Caco-2 (cell line): Measurements from ENCODE around the gene KLK15. TPM values are rescaled to one million over a fixed set of nuclear protein-coding genes. Genes with fewer than 3 reads are reported as not detected.
A peak's percentile ranks its signal among the peaks of the same experiment; 100 is the strongest.

Experiments
- BruUV-seq: library from RNA; stranded (reverse); fragments of 400-500 nt; replicated peaks from 2 replicates; lab custom pipeline; 2021; lab: Mats Ljungman, UMichigan
- CTCF ChIA-PET: fragments of 300-600 bp; sonication (Branson Sonifier 250); formaldehyde crosslinking; loops from one replicate; lab custom pipeline; 2022; ENCODE audit warnings: antibody characterized with exemption; lab: Charles Lee
- POLR2A ChIA-PET: fragments of 300-600 bp; sonication (Branson Sonifier 250); formaldehyde crosslinking; loops from one replicate; lab custom pipeline; 2022; ENCODE audit warnings: antibody characterized with exemption; lab: Charles Lee
- DNase-seq, 2 experiments: peaks; one replicate each; pipeline versions ENCODE4 v3.0.0 to v3.0.0-alpha.2; 2020 to 2022
- H3K27me3 ChIP-seq: replicated peaks from 2 replicates; pipeline ENCODE4 v1.6.0; 2011; ENCODE audit warnings: low read length; ENCODE audit not compliant: control insufficient read depth, insufficient read depth
- H3K36me3 ChIP-seq: 2 replicates; pipeline ENCODE4 v1.5.1; 2011; ENCODE audit warnings: low read length; ENCODE audit not compliant: control insufficient read depth, insufficient read depth
- H3K4me1 ChIP-seq: fragments of 250-450 bp; sonication (Bioruptor Pico); 2 replicates; pipeline ENCODE4 v1.5.1; 2020; ENCODE audit warnings: mild to moderate bottlenecking
- H3K4me3 ChIP-seq: 2 replicates; pipeline ENCODE4 v1.5.1; 2011; ENCODE audit warnings: low read depth, mild to moderate bottlenecking, control low read depth, low read length
- H3K9me3 ChIP-seq: fragments of 250-450 bp; sonication (Bioruptor Pico); 2 replicates; pipeline ENCODE4 v1.5.1; 2020; ENCODE audit warnings: mild to moderate bottlenecking, moderate library complexity
- H3K27ac Mint-ChIP-seq: one replicate; pipeline ENCODE4 v1.8.0; 2022; ENCODE audit warnings: mixed read lengths; ENCODE audit not compliant: unreplicated experiment
- H3K27me3 Mint-ChIP-seq: one replicate; pipeline ENCODE4 v1.8.0; 2022; ENCODE audit warnings: mixed read lengths; ENCODE audit not compliant: insufficient read depth, unreplicated experiment
- H3K36me3 Mint-ChIP-seq: one replicate; pipeline ENCODE4 v1.8.0; 2022; ENCODE audit warnings: mild to moderate bottlenecking, mixed read lengths; ENCODE audit not compliant: insufficient read depth, unreplicated experiment
- H3K4me1 Mint-ChIP-seq: one replicate; pipeline ENCODE4 v1.8.0; 2022; ENCODE audit warnings: low read depth, mixed read lengths; ENCODE audit not compliant: unreplicated experiment
- H3K4me3 Mint-ChIP-seq: one replicate; pipeline ENCODE4 v1.8.0; 2022; ENCODE audit warnings: mild to moderate bottlenecking, moderate library complexity, mixed read lengths; ENCODE audit not compliant: unreplicated experiment
- H3K9me3 Mint-ChIP-seq: one replicate; pipeline ENCODE4 v1.8.0; 2022; ENCODE audit warnings: mixed read lengths; ENCODE audit not compliant: unreplicated experiment
- CTCF ChIP-seq, 2 experiments: fragments of 200-600 bp in 1 of 2; IDR thresholded peaks; 1 replicate in 1 of 2; 2 replicates in 1 of 2; pipeline versions ENCODE4 v1.5.1 to v1.8.0; 2011 to 2022; ENCODE audit warnings: antibody characterized with exemption in 1 of 2, control low read depth in 1 of 2, inconsistent platforms in 1 of 2, low read depth in 1 of 2, low read length in 1 of 2, mild to moderate bottlenecking in 1 of 2, moderate library complexity in 1 of 2; ENCODE audit not compliant: insufficient read depth in 1 of 2, severe bottlenecking in 1 of 2, unreplicated experiment in 1 of 2
- intact Hi-C: fragments of 100-400 bp; cut with micrococcal nuclease; formaldehyde crosslinking; loops from one replicate; pipeline ENCODE4 v1.10.0; 2022; ENCODE audit not compliant: unreplicated experiment
- total RNA-seq: library from RNA; stranded (reverse); gene quantifications from 2 replicates; pipeline ENCODE4 v1.2.3, GENCODE V29; 2022

Gene KLK15
- total RNA-seq, 1 experiment from 2014 or later = not detected

- no peak for DNase-seq
- BruUV-seq = TSS peak; percentile 76
- intact Hi-C loops = no loop called here
- Mint-ChIP-seq H3K36me3 (peaks cover 71% of the 10 kb centered on the region), H3K27me3 (no peaks in the 10 kb centered on the region), H3K4me1 (peaks cover 12% of the 10 kb centered on the region), H3K27ac (peak overlapping the region; percentile 99), H3K9me3 (no peaks in the 10 kb centered on the region), H3K4me3 (peak overlapping the region; percentile 93)
- peak overlapping the region; percentile 62 for H3K4me3 ChIP-seq
- no peak for TF ChIP-seq CTCF (IDR thresholded peaks at IDR 0.05; ENCODE audit: insufficient read depth in 1 of 2, low read depth in 1 of 2, low read length in 1 of 2, severe bottlenecking in 1 of 2, unreplicated experiment in 1 of 2)
- H3K4me1 ChIP-seq = peaks cover 10% of the 10 kb centered on the region; the same call in 1 of the 2 replicates
- POLR2A ChIA-PET = interaction anchor here (0.6 kb wide), 2 partner anchors 116 to 187 kb away, joined by 3 read pairs; no protein-coding TSS in a partner anchor
- no peaks in the 10 kb centered on the region for H3K27me3 ChIP-seq
- H3K9me3 ChIP-seq = no peaks in the 10 kb centered on the region
- CTCF ChIA-PET = interaction anchor here (0.9 kb wide), 1 partner anchor 118 kb away, joined by 6 read pairs; no protein-coding TSS in a partner anchor
- H3K36me3 ChIP-seq = peaks cover 6% of the 10 kb centered on the region
Measured at GRCh38 chr19:50803633-50804419, 29.5 kb downstream of the KLK15 start.

GRCh38 chr19:50801107-50801506, 32.3 kb downstream of the KLK15 start:
- H3K9me3 Mint-ChIP-seq = no peaks in the 10 kb centered on the region
- Histone ChIP-seq H3K27me3 (no peaks in the 10 kb centered on the region), H3K9me3 (no peaks in the 10 kb centered on the region), H3K4me3 (no peak overlapping the region), H3K4me1 (peaks cover 10% of the 10 kb centered on the region; the same call in 1 of the 2 replicates), H3K36me3 (peaks cover 13% of the 10 kb centered on the region)
- TF ChIP-seq CTCF (IDR thresholded peaks at IDR 0.05; ENCODE audit: insufficient read depth in 1 of 2, low read depth in 1 of 2, low read length in 1 of 2, severe bottlenecking in 1 of 2, unreplicated experiment in 1 of 2) = no peak
- TSS peak; percentile 3 for BruUV-seq
- no peak for DNase-seq
- H3K27me3 Mint-ChIP-seq = no peaks in the 10 kb centered on the region
- POLR2A ChIA-PET = no interaction called here
- peaks cover 8% of the 10 kb centered on the region for H3K4me1 Mint-ChIP-seq
- no peak overlapping the region for H3K27ac Mint-ChIP-seq
- intact Hi-C loops = no loop called here
- CTCF ChIA-PET = interaction anchor here (0.5 kb wide), 1 partner anchor 315 kb away, joined by 4 read pairs; no protein-coding TSS in a partner anchor
- H3K36me3 Mint-ChIP-seq = peaks cover 95% of the 10 kb centered on the region
- peak overlapping the region; percentile 19 for H3K4me3 Mint-ChIP-seq

GRCh38 chr19:50799547-50799851, 33.9 kb downstream of the KLK15 start:
- ChIA-PET CTCF (no interaction called here), POLR2A (no interaction called here)
- BruUV-seq = no TSS peak
- peaks cover 100% of the 10 kb centered on the region for H3K36me3 Mint-ChIP-seq
- Histone ChIP-seq H3K4me1 (peaks cover 10% of the 10 kb centered on the region; the same call in 1 of the 2 replicates), H3K36me3 (peaks cover 13% of the 10 kb centered on the region), H3K4me3 (no peak overlapping the region), H3K9me3 (no peaks in the 10 kb centered on the region), H3K27me3 (no peaks in the 10 kb centered on the region)
- H3K9me3 Mint-ChIP-seq = no peaks in the 10 kb centered on the region
- no peak for DNase-seq
- TF ChIP-seq CTCF (IDR thresholded peaks at IDR 0.05; ENCODE audit: insufficient read depth in 1 of 2, low read depth in 1 of 2, low read length in 1 of 2, severe bottlenecking in 1 of 2, unreplicated experiment in 1 of 2) = no peak
- H3K27me3 Mint-ChIP-seq = no peaks in the 10 kb centered on the region
- H3K27ac Mint-ChIP-seq = no peak overlapping the region
- H3K4me3 Mint-ChIP-seq = no peak overlapping the region
- peaks cover 5% of the 10 kb centered on the region for H3K4me1 Mint-ChIP-seq
- intact Hi-C loops = no loop called here
